ENCODE measurements around the gene ZNF691.
"Not testable (repeated sequence)": the region's sequence is repeated elsewhere in the genome, so short reads cannot be mapped to it uniquely, and the experiment has no call there.

Gene ZNF691

DNA sequence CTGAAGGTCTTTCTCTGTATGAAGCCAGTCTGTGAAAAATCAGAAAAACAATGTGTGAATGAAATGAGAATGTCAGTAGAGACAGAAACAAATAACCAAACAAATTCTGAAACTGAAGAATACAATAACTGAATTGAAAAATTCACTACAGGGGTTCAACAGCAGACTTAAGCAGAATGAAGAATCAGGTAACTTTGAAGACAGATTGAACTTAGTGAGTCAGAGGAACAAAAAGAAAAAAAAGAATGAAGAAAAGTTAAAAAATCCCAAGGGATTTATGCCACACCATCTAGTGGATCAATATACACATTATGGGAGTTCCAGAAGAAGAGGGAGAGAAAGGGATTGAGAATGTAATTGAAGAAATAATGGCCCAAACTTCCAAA, 14.6 kb downstream of the ZNF691 start:
- no peak for DNase-seq

DNA sequence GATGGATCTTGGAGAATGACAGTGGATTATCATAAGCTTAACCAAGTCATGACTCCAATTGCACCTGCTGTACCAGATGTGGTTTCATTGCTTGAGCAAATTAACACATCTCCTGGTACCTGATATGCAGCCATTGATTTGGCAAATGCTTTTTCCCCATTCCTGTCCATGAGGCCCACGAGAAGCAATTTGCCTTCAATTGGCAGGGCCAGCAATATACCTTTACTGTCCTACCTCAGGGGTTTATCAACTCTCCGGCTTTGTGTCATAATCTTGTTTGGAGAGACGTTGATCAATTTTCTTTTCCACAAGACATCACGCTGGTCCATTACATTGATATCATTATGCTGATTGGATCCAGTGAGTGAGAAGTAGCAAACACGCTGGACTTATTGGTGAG, 20.1 kb downstream of the ZNF691 start:
- no peak for DNase-seq

DNA sequence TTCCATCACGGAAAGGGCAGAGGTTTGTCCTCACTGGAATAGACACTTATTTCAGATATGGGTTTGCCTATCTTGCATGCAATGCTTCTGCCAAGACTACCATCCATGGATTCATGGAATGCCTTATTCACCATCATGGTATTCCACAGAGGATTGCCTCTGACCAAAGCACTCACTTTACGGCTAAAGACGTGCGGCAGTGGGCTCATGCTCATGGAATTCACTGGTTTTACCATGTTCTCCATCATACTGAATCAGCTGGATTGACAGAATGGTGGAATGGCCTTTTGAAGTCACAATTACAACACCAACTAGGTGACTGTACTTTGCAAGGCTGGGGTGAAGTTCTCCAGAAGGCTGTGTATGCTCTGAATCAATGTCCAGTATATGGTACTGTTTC, 22.1 kb downstream of the ZNF691 start:
- not testable (repeated sequence) for DNase-seq

DNA sequence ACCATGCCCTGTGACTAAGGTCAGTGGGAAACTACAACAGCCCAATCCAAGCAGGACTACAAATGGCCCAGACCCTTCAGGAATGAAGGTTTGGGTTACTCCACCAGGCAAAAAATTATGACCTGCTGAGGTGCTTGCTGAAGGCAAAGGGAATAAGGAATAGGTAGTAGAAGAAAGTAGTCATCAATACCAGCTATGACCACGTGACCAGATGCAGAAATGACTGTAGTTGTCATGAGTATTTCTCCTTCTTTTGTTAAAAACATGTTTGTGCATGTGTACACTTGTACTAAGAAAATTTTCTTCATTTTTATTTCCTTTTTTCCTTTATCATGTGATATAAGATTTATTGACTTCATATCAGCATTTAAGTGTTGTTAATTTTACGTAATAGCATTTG, 22.8 kb downstream of the ZNF691 start:
- not testable (repeated sequence) for DNase-seq

DNA sequence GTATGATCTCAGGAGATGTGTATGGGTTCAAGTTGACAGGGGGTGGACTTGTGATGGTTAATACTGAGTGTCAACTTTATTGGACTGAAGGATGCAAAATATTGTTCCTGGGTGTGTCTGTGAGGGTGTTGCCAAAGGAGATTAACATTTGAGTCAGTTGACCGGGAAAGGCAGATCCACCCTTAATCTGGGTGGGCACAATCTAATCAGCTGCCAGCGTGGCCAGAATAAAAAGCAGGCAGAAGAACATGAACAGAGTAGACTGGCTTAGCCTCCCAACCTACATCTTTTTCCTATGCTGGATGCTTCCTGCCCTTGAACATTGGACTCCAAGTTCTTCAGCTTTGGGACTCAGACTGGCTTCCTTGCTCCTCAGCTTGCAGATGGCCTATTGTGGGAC, 23.3 kb downstream of the ZNF691 start:
- DNase-seq, result not testable (repeated sequence)

DNA sequence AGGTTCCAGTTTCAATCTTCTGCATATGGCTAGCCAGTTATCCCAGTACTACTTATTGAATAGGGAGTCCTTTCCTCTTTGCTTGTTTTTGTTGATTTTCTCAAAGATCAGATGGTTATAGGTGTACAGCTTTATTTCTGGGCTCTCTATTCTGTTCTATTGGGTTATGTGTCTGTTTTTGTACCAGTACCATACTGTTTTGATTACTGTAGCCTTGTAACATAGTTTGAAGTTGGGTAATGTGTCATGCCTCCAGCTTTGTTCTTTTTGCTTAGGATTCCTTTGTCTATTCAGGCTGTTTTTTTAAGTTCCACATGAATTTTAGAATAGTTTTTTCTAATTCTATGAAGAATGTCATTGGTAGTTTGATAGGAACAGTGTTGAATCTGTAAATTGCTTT, 26.7 kb downstream of the ZNF691 start:
- not testable (repeated sequence) for DNase-seq

DNA sequence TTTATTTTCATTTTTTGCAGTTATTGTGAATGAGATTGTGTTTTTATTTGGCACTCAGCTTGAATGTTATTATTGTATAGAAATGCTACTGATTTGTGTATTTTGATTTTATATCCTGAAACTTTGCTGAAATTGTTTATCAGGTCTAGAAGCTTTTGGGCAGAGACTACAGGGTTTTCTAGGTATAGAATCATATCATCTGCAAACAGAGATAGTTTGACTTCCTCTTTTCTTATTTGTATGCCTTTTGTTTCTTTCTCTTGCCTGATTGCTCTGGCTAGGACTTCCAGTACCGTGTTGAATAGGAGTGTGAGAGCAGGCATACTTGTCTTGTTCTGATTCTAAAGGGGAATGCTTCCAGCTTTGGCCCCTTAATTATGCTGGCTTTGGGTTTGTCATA, 27.3 kb downstream of the ZNF691 start:
- DNase-seq, result no peak

DNA sequence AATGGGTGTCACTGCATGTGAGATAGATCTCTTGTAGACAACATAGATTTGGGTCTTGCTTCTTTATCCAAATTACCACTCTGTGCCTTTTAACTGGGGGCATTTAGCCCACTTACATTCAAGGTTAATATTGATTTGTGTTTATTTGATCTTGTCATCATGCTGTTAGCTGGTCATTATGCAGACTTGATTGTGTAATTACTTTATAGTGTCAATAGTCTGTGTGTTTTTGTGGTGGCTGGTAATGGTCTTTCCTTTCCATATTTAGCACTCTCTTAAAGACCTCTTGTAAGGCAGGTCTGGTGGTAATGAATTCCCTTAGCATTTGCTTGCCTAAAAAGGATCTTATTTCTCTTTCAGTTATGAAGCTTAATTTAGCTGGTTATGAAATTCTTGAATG, 29.6 kb downstream of the ZNF691 start:
- DNase-seq, result no peak

DNA sequence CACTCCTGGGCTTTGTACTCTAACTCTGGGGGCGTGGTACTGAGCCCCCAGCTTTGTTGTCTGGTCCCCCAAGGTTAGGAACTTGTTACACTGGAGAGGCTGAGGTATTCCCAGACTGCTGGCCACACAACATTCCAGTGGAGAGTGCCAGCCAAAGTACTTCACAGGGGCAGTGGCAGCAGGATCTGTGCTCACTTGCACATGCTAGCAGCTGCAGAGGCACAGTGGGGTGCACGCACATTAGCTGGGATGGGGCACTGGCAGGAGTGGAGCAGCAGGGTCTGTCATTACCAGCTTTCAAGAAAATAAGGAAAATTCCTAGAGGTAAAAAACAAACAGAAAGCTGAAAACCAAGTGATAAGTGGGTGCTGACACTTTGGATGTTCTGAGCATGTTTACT, 31.0 kb downstream of the ZNF691 start:
- no peak for DNase-seq

DNA sequence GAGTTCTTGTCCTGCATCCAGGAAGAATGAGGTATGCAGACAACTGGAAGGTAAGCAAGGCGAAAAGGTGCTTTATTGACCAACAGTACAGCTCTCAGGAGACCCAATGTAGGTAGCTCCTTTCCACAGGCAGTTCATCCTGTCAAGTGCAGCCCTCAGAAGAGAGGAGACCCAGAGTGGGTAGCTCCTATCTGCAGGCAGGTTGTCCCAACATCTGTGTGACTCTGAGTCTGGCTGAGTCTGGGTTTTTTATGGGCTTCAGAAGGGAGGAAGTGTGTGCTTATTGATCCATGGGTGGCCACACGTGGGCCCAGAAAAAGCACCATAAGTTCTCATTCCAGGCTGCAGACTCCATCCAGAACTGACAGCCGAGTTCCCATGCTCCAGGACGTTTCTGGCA, 34.0 kb downstream of the ZNF691 start:
- DNase-seq, result no peak

DNA sequence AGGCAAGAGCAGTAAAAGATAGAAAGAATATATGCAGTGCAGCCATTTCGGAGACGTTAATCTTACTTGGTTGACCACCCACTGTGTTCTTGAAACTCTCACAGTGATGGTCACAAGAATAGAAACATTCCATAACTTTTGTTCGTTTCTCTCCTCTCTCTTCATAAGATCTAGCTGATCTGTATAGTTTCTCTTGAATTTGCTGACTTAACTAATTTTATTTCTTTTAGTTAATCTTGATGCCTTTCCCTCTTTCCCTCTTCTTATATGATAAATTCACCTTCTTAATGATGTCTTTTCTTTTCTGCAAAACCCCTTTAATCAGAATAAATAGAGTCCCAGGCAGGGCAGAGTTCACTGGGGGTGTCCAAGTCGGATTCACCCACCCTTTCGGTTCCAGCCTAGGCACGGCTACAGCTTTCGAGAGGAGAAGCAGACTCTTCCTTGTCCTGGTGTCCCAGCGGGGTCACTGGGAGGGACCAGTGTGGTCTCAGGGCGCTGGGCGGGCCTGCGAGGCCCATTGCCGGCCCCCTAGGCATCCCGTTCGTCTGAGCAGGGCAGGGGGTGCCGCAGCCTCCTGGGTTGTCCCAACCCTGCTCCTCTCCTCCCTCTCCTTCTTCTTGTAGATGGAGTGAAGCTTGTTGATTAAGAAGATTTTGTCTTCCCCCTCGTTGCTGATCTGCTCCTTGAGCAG, 39.8 kb downstream of the ZNF691 start:
- no peak for DNase-seq

DNA sequence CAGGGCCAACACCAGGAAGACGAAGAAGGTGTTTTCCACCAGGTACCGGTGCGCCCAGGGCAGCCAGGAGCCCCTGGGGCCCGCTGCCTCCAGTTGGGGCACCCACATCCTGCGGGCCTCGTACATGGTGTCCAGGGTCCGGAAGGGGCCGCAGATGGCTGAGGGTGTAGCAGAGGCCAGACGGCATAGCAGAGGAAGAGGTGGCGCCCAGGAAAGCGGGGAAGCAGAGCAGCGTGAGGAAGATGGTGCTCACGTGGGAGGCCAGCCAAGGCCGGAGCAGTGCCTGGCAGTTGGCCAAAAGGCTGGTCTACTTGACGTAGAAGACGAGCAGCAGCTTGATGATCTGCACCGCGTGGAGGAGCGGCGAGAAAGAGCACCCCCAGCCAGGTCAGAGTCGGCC, 40.4 kb downstream of the ZNF691 start:
- DNase-seq, result no peak

DNA sequence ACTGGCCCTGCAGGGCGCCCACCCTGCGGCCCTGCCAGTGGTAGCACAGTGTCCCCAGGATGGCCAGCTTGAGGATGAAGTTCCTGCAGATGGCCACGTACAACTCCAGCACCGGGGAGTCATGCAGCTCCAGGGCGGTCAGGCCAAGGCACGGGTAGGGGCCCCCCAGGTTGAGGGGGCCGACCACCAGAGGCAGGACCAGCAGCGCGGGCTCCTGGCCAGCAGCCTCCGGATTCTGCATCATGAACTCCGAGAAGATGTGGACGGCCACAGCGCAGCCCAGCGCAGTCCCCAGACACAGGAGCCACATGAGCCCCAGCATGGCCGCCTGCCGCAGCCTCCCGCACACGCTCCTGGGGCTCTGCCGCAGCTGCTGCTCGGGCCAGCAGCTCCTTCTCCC, 41.0 kb downstream of the ZNF691 start:
- DNase-seq, result no peak

DNA sequence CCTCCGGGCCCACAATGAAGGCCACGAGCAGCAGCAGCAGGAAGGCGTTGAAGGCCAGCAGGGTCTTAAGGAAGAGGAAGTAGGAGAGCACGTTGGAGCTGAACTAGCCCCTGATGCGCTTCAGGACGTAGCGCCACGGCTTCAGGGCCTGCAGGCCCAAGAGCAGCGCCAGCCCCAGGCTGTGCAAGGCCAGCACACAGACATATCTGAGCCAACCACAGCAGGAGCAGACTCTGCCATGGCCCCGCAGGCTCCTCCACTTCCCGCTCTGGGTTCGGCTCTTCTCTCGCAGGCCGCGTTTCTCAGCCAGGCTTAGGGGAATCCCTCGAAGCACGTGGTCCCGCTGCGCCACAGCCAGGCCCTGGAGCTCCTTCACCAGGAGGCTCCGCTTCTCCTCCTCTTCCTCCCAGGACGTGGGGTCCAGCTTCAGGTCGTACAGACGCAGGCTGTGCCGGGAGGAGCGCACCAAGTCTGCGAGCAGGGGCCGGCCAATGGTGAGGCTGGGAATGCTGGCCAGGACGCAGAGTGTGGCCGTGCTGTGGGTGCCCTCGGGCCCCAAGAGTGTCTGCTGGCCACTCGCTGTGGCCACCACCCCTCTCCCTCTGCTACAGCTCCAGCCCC, 41.7 kb downstream of the ZNF691 start:
- no peak for DNase-seq

DNA sequence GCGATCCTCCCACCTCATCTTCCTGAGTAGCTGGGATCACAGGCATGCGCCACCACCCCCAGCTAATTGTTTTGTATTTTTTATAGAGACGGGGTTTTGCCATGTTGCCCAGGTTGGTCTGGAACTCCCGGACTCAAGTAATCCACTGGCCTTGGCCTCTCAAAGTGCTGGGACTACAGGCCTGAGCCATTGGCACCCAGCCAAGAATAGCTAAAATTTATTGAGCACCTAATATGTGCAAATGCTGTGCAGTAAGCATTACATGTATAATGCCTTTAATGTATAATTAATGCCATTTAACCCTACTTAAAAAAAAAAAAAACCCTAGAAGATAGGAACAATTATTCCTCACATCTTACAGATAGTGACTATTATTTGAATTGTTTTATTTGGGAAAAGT, 42.9 kb downstream of the ZNF691 start:
- DNase-seq, result no peak

DNA sequence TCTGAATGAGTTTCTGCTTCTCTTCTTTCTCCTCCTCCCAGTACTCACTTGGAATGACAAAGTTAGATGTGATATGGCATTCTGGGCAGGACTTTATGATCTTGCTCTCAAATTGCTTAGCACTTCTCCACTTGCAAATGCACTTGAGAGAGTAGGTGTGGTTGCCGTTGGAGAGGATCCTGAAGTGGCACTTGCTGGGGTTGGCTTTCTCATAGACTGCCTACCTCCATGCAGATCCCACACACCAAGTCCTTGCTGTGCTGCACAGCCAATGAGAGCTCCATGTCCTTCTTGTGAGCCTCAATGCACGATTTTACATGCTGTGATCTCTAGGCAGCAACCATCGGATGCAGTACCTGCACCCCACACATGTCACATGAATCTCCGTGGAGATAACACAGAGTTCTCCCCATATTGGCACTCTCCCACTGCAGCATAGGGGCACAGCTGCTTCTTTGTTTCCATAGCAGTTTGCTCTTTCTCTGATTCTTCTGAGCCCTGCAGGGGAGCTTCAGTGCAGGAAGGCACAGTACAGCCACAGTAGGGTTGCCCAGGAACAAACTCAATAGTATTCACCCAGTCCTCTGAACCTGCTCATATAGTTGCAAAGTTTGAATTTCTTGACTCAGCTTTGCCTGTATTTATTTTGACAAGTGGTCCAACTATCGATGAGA, 45.2 kb downstream of the ZNF691 start:
- DNase-seq, result no peak

DNA sequence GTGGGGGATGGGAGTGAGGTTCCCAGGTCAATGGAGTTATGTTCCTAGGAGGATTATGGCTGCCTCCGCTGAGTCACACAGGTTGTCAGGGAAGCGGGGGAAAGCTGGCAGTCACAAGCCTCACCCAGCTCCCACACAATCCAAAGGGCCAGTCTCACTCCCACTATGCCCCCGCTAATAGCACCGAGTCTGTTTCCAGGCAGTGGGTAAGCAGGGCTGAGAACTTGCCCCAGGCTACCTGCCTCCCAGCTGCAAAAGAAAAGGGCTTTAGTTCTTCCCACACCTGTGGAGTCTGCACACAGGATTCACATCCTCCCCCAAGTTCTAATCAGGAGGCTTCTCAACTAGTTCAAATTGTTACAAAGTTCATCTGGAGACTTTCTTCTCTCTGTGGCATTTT, 53.5 kb downstream of the ZNF691 start:
- DNase-seq, result not testable (repeated sequence)

All from NCI-H1105 treated with DMSO at 0.1 percent for 48 hours (cell line).